Parathyroid adenoma (tissue), 2 donors: ENCODE results near the gene SHFL.

Experiments
- H2AFZ ChIP-seq: fragments of 300-600 bp; sonication (generic); one replicate; pipeline ENCODE4 v1.7.0; 2017; ENCODE audit warnings: antibody characterized with exemption, mild to moderate bottlenecking
- H3K27ac ChIP-seq: fragments of 300-600 bp; sonication (generic); one replicate; pipeline ENCODE4 v1.7.0; 2017
- H3K27me3 ChIP-seq: fragments of 300-600 bp; sonication (generic); one replicate; pipeline ENCODE4 v1.7.0; 2017; ENCODE audit warnings: low read length; ENCODE audit not compliant: control insufficient read depth, insufficient read depth
- H3K36me3 ChIP-seq: fragments of 300-600 bp; sonication (generic); one replicate; pipeline ENCODE4 v1.7.0; 2017; ENCODE audit warnings: low read length; ENCODE audit not compliant: control insufficient read depth, insufficient read depth
- H3K4me1 ChIP-seq: fragments of 300-600 bp; sonication (generic); one replicate; pipeline ENCODE4 v1.7.0; 2017; ENCODE audit warnings: control low read depth
- H3K4me2 ChIP-seq: fragments of 300-600 bp; sonication (generic); one replicate; pipeline ENCODE4 v1.7.0; 2017; ENCODE audit warnings: low read length
- H3K4me3 ChIP-seq: fragments of 300-600 bp; sonication (generic); one replicate; pipeline ENCODE4 v1.7.0; 2017; ENCODE audit warnings: low read depth, low read length
- H3K79me2 ChIP-seq: fragments of 300-600 bp; sonication (generic); one replicate; pipeline ENCODE4 v1.7.0; 2017; ENCODE audit warnings: control low read depth
- H3K9ac ChIP-seq: fragments of 300-600 bp; sonication (generic); one replicate; pipeline ENCODE4 v1.7.0; 2017; ENCODE audit warnings: mild to moderate bottlenecking
- H3K9me3 ChIP-seq: fragments of 300-600 bp; sonication (generic); one replicate; pipeline ENCODE4 v1.7.0; 2017; ENCODE audit warnings: low read length; ENCODE audit not compliant: control insufficient read depth
- TF ChIP-seq, protein P1 (sequence below): fragments of 300-600 bp; sonication (generic); IDR thresholded peaks from one replicate; pipeline ENCODE4 v1.7.0; 2017; ENCODE audit warnings: antibody characterized with exemption, mild to moderate bottlenecking
- donor health status: primary hyperparathyroidism.

SHFL gene

GRCh38 chr19:10092648-10093294 lies 6.7 kb downstream of the SHFL start:
- H3K4me3 ChIP-seq = no peak overlapping the region
- H3K27me3 ChIP-seq = no peaks in the 10 kb centered on the region
- no peak overlapping the region for H3K4me2 ChIP-seq
- no peaks in the 10 kb centered on the region for H3K36me3 ChIP-seq
- H3K27ac ChIP-seq = no peak overlapping the region
- H3K9ac ChIP-seq = no peak overlapping the region
- no peaks in the 10 kb centered on the region for H3K4me1 ChIP-seq
- H3K9me3 ChIP-seq = no peaks in the 10 kb centered on the region
- H2AFZ ChIP-seq = no peak overlapping the region
- no peaks in the 10 kb centered on the region for H3K79me2 ChIP-seq
- TF ChIP-seq, protein P1, sequence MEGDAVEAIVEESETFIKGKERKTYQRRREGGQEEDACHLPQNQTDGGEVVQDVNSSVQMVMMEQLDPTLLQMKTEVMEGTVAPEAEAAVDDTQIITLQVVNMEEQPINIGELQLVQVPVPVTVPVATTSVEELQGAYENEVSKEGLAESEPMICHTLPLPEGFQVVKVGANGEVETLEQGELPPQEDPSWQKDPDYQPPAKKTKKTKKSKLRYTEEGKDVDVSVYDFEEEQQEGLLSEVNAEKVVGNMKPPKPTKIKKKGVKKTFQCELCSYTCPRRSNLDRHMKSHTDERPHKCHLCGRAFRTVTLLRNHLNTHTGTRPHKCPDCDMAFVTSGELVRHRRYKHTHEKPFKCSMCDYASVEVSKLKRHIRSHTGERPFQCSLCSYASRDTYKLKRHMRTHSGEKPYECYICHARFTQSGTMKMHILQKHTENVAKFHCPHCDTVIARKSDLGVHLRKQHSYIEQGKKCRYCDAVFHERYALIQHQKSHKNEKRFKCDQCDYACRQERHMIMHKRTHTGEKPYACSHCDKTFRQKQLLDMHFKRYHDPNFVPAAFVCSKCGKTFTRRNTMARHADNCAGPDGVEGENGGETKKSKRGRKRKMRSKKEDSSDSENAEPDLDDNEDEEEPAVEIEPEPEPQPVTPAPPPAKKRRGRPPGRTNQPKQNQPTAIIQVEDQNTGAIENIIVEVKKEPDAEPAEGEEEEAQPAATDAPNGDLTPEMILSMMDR = no peak

DNA sequence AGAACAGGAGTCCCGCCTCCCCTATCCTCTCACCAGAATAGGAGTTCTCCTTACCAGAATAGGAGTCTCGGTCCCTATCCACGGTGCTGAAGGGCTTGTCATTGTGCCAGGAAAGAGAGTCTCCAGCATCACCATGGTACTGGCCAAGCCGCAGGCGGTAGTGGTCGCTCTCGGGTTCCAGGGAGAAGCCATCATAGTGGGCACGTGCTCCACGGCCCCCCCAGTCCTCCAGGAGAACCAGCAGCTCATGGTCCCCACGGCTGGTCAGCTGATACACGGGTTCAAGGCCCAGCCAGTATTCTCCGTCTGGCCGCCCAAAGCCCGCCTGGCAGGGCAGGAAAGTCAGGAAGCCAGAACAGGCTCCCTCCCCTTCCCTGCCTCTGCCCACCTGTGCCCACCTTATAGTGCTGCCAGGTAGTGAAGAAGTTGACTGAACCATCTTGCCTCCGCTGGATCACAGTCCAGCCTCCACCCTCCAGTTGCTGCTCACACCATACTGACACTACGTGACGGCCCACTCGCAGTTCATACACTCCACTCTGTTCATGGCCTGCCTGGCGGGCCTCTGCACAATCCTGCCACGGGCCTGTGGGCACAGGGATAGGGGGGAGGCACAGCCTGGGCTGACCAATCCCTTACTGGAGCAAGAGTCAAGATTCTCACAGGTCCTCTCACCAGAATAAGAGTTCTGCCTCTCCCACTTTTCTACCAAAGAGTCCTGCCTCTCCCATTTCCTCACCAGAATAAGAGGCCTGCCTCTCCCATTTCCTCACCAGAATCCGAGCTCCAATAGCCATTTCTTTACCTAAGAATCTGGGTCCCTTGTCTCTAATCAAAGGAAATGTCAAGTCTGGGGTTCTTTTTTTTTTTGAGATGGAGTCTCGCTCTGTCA lies 7.4 kb downstream of the SHFL start:
- H3K79me2 ChIP-seq = no peaks in the 10 kb centered on the region
- no peak overlapping the region for H3K27ac ChIP-seq
- H3K4me1 ChIP-seq = no peaks in the 10 kb centered on the region
- no peak overlapping the region for H3K9ac ChIP-seq
- no peaks in the 10 kb centered on the region for H3K36me3 ChIP-seq
- H3K4me3 ChIP-seq = no peak overlapping the region
- H2AFZ ChIP-seq = no peak overlapping the region
- no peaks in the 10 kb centered on the region for H3K27me3 ChIP-seq
- H3K9me3 ChIP-seq = no peaks in the 10 kb centered on the region
- no peak overlapping the region for H3K4me2 ChIP-seq
- TF ChIP-seq, protein P1 = no peak

- H3K9ac ChIP-seq = no peak overlapping the region
- H3K4me2 ChIP-seq = peak overlapping the region; percentile 47
- no peaks in the 10 kb centered on the region for H3K4me1 ChIP-seq
- no peaks in the 10 kb centered on the region for H3K27me3 ChIP-seq
- TF ChIP-seq, protein P1 = no peak
- peak overlapping the region; percentile 79 for H2AFZ ChIP-seq
- no peaks in the 10 kb centered on the region for H3K9me3 ChIP-seq
- H3K36me3 ChIP-seq = no peaks in the 10 kb centered on the region
- H3K79me2 ChIP-seq = no peaks in the 10 kb centered on the region
- peak overlapping the region; percentile 27 for H3K4me3 ChIP-seq
- H3K27ac ChIP-seq = peak overlapping the region; percentile 30
These were observed 9.5 kb downstream of the SHFL start for GRCh38 chr19:10095622-10095947.

DNA sequence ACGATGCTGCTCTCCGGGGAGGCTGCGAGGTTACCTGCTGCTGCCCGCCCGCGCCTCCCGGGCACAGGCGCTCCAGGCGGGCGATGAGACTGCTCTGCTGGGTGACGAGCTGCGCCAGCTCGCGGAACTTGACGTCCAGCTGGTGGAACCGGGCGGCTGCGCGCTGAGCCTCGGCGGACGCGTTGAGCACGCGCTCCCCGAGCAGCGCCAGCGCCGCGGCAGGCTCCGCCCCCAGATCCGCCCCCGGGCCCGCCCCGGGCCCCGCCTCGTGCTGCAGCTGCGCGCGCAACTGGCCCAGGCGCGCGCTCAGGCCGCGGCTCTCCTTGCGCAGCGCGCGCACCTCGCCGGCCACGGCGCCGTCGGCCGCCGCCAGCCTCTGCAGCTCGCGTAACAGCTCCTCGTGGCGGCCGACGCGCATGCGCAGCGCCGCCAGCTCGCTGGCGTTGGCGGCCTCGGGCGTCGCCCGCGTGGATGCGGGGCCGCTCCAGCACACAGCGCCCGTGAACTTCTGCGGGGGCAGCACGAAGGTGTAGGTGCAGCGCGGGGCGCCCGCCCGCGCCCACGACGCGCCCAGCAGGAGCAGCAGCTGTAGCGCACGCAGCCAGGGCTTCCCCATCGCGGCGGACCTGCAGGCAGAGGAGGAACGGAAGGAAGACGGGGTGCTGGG lies 10.0 kb downstream of the SHFL start:
- H3K4me2 ChIP-seq = peak overlapping the region; percentile 96
- H3K36me3 ChIP-seq = no peaks in the 10 kb centered on the region
- TF ChIP-seq, protein P1 = no peak
- peak overlapping the region; percentile 62 for H3K4me3 ChIP-seq
- H3K9me3 ChIP-seq = no peaks in the 10 kb centered on the region
- H2AFZ ChIP-seq = peak overlapping the region; percentile 98
- no peaks in the 10 kb centered on the region for H3K27me3 ChIP-seq
- H3K79me2 ChIP-seq = no peaks in the 10 kb centered on the region
- no peaks in the 10 kb centered on the region for H3K4me1 ChIP-seq
- H3K27ac ChIP-seq = peak overlapping the region; percentile 30
- H3K9ac ChIP-seq = no peak overlapping the region
